Astrocyte (in vitro differentiated cells and primary cell): Measurements from ENCODE around the gene RPL34.

ENCODE experiments used
- EZH2 ChIP-seq: IDR thresholded peaks from 2 replicates; pipeline ENCODE4 v1.6.1; 2012; ENCODE audit warnings: mild to moderate bottlenecking, low read length, inconsistent platforms; ENCODE audit not compliant: insufficient read depth
- TF ChIP-seq, protein P1 (sequence below): IDR thresholded peaks from 2 replicates; pipeline ENCODE4 v1.5.1; 2011; ENCODE audit warnings: low read depth, mild to moderate bottlenecking, inconsistent platforms, low read length, moderate library complexity; ENCODE audit not compliant: insufficient read depth

DNA sequence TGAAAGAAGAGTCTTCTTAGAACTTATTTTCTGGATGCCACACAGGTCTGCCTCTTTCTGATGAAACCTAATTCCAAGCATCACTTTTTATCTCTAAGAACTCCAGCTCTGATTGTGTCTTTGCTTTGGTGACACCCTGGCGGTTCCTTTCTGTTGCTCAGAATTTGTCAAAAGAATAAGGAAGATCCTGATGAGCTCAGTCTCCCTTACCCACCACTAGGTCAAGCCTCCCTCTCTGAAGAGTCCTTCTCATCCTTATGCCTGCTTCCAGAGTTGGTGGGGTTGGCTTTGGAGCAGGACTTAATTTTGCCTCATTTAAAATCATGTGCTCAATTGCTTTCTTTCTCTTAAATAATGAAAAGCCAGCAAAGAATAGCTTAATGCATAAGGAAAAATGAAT is 31.5 kb upstream of the RPL34 start:
- no peak for TF ChIP-seq EZH2
- TF ChIP-seq, protein P1, sequence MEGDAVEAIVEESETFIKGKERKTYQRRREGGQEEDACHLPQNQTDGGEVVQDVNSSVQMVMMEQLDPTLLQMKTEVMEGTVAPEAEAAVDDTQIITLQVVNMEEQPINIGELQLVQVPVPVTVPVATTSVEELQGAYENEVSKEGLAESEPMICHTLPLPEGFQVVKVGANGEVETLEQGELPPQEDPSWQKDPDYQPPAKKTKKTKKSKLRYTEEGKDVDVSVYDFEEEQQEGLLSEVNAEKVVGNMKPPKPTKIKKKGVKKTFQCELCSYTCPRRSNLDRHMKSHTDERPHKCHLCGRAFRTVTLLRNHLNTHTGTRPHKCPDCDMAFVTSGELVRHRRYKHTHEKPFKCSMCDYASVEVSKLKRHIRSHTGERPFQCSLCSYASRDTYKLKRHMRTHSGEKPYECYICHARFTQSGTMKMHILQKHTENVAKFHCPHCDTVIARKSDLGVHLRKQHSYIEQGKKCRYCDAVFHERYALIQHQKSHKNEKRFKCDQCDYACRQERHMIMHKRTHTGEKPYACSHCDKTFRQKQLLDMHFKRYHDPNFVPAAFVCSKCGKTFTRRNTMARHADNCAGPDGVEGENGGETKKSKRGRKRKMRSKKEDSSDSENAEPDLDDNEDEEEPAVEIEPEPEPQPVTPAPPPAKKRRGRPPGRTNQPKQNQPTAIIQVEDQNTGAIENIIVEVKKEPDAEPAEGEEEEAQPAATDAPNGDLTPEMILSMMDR = no peak
